Measurements from ENCODE around the gene ART3. TPM values are rescaled to one million over a fixed set of nuclear protein-coding genes. Genes with fewer than 3 reads are reported as not detected.
A peak's percentile ranks its signal among the peaks of the same experiment; 100 is the strongest.

Gene ART3
- total and polyA plus RNA-seq, 5 donors from 2014 or later = not detected

DNA sequence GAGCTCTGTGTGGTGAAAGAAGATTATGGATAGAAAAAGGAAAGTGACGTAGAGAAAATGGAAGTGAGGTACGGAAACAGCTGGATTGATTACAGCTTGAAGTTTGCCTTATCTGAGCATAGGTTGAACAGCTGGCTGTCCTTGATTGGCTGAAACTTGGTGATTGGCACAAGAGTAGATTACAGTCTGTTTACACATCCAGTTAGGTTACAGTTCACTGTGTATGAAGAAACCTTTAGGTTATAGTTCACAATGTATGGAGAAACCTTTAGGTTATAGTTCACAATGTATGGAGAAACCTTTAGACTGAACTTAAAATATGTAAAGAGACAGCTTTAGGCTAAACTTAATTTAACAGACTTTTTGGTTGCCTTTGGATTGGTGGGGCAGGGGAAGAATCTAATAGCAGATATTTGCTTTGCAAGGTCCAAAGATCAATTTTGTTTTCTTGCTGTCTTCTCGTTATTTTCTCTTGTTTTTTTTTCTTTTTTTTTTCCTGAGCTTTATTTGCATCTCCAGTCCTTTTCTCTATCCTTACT, 15.6 kb upstream of the ART3 start:
- H3K27ac ChIP-seq (ENCODE audit: insufficient read depth, low read length, poor library complexity, severe bottlenecking) = no peak overlapping the region
- H3K4me3 ChIP-seq (ENCODE audit: low read depth, low read length) = no peak overlapping the region
- Mint-ChIP-seq H3K27ac (no peak overlapping the region), H3K4me1 (peaks cover 0 to 5% (median 0%) of the 10 kb centered on the region in 4 donors), H3K4me3 (no peak overlapping the region), H3K27me3 (peaks cover 4% of the 10 kb centered on the region), H3K9me3 (no peaks in the 10 kb centered on the region), H3K36me3 (no peaks in the 10 kb centered on the region)
- H3K27me3 ChIP-seq (ENCODE audit: control insufficient read depth, insufficient read depth, low read length) = no peaks in the 10 kb centered on the region
- H3K9me3 ChIP-seq (ENCODE audit: control insufficient read depth in 2 of 2, low read length in 2 of 2) = no peaks in the 10 kb centered on the region
- no peaks in the 10 kb centered on the region for H3K4me1 ChIP-seq (ENCODE audit: control insufficient read depth, insufficient read depth, low read length, poor library complexity, severe bottlenecking)
- no peak for ATAC-seq (ENCODE audit: low read depth in 2 of 2)
- DNase-seq = no peak
- no peaks in the 10 kb centered on the region for H3K36me3 ChIP-seq (ENCODE audit: control insufficient read depth, insufficient read depth, low read length)

DNA sequence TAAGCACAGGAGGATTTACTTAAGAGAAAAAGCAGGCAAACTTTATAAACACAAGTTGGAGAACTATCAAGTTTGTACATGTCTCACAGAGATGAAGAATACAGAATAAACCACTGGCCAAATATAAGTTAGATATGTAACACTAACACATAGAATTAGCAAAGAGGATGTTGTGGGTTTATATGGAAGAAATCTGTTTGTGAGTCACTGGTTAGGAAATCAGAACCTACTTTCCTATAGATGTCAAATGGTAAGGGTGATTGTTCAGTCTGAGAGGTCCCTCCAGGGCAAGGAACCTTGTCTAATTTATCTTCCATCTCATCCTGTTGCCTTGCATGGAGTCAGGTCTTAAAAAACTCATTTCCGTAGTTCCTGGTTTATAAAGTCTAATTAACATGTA, 14.8 kb upstream of the ART3 start:
- H3K4me1 Mint-ChIP-seq = peaks cover 0 to 5% (median 0%) of the 10 kb centered on the region in 4 donors
- H3K27me3 Mint-ChIP-seq = peaks cover 4% of the 10 kb centered on the region
- no peak overlapping the region for H3K27ac ChIP-seq (ENCODE audit: insufficient read depth, low read length, poor library complexity, severe bottlenecking)
- H3K27ac Mint-ChIP-seq = no peak overlapping the region
- no peaks in the 10 kb centered on the region for H3K4me1 ChIP-seq (ENCODE audit: control insufficient read depth, insufficient read depth, low read length, poor library complexity, severe bottlenecking)
- H3K4me3 ChIP-seq (ENCODE audit: low read depth, low read length) = no peak overlapping the region
- DNase-seq = no peak
- no peaks in the 10 kb centered on the region for H3K36me3 ChIP-seq (ENCODE audit: control insufficient read depth, insufficient read depth, low read length)
- no peaks in the 10 kb centered on the region for H3K36me3 Mint-ChIP-seq
- no peaks in the 10 kb centered on the region for H3K9me3 ChIP-seq (ENCODE audit: control insufficient read depth in 2 of 2, low read length in 2 of 2)
- ATAC-seq (ENCODE audit: low read depth in 2 of 2) = no peak
- H3K27me3 ChIP-seq (ENCODE audit: control insufficient read depth, insufficient read depth, low read length) = no peaks in the 10 kb centered on the region
- no peak overlapping the region for H3K4me3 Mint-ChIP-seq
- H3K9me3 Mint-ChIP-seq = no peaks in the 10 kb centered on the region

DNA sequence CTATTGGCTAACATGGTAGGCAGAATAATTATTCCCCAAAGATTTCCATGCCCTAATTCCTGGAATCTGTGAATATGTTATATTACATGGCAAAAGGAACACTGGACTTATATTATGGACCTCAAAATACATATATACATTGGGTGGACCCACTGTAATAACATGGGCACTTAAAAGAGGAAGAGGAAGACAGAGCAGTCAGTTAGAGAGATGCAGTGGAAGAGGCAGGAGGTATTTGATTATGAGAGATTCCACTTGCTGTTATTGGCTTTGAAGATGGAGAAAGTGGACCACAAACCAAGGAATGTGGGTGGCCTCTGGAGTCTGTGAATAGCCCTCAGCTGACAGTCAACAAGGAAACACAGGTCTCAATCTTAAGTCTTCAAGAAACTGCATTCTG, 14.0 kb upstream of the ART3 start:
- no peak overlapping the region for H3K27ac Mint-ChIP-seq
- ATAC-seq (ENCODE audit: low read depth in 2 of 2) = no peak
- Histone ChIP-seq H3K27me3 (ENCODE audit: control insufficient read depth, insufficient read depth, low read length) (no peaks in the 10 kb centered on the region), H3K4me3 (ENCODE audit: low read depth, low read length) (no peak overlapping the region), H3K27ac (ENCODE audit: insufficient read depth, low read length, poor library complexity, severe bottlenecking) (no peak overlapping the region), H3K9me3 (ENCODE audit: control insufficient read depth in 2 of 2, low read length in 2 of 2) (no peaks in the 10 kb centered on the region), H3K36me3 (ENCODE audit: control insufficient read depth, insufficient read depth, low read length) (no peaks in the 10 kb centered on the region), H3K4me1 (ENCODE audit: control insufficient read depth, insufficient read depth, low read length, poor library complexity, severe bottlenecking) (no peaks in the 10 kb centered on the region)
- no peak overlapping the region for H3K4me3 Mint-ChIP-seq
- H3K27me3 Mint-ChIP-seq = peaks cover 4% of the 10 kb centered on the region
- peaks cover 0 to 5% (median 0%) of the 10 kb centered on the region in 4 donors for H3K4me1 Mint-ChIP-seq
- H3K36me3 Mint-ChIP-seq = no peaks in the 10 kb centered on the region
- DNase-seq = no peak
- no peaks in the 10 kb centered on the region for H3K9me3 Mint-ChIP-seq

DNA sequence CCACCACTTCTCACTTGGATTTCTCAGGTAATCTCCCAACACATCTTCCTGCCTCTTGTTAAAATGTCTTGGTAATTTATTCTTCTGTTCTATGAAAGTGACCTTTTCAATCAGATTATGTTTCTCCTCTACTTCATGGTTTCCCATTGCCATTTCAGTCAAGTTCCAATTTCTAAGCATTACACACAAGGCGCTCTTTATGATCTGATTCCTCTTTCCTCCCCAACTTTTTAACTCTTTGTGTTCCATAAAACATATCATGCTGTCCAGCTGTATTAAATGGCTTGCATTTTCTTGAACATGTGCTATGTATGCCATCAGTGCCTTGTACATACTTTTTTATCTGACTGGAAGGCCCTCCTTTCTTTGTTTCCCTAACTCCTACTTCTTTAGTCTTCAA, 13.1 kb upstream of the ART3 start:
- H3K27ac Mint-ChIP-seq = no peak overlapping the region
- H3K4me3 Mint-ChIP-seq = no peak overlapping the region
- peaks cover 0 to 5% (median 0%) of the 10 kb centered on the region in 4 donors for H3K4me1 Mint-ChIP-seq
- no peak for DNase-seq
- no peak overlapping the region for H3K4me3 ChIP-seq (ENCODE audit: low read depth, low read length)
- no peaks in the 10 kb centered on the region for H3K36me3 Mint-ChIP-seq
- H3K4me1 ChIP-seq (ENCODE audit: control insufficient read depth, insufficient read depth, low read length, poor library complexity, severe bottlenecking) = no peaks in the 10 kb centered on the region
- ATAC-seq (ENCODE audit: low read depth in 2 of 2) = no peak
- H3K27me3 ChIP-seq (ENCODE audit: control insufficient read depth, insufficient read depth, low read length) = no peaks in the 10 kb centered on the region
- H3K9me3 ChIP-seq (ENCODE audit: control insufficient read depth in 2 of 2, low read length in 2 of 2) = no peaks in the 10 kb centered on the region
- H3K27me3 Mint-ChIP-seq = peaks cover 2% of the 10 kb centered on the region
- no peaks in the 10 kb centered on the region for H3K9me3 Mint-ChIP-seq
- H3K27ac ChIP-seq (ENCODE audit: insufficient read depth, low read length, poor library complexity, severe bottlenecking) = no peak overlapping the region
- H3K36me3 ChIP-seq (ENCODE audit: control insufficient read depth, insufficient read depth, low read length) = no peaks in the 10 kb centered on the region

DNA sequence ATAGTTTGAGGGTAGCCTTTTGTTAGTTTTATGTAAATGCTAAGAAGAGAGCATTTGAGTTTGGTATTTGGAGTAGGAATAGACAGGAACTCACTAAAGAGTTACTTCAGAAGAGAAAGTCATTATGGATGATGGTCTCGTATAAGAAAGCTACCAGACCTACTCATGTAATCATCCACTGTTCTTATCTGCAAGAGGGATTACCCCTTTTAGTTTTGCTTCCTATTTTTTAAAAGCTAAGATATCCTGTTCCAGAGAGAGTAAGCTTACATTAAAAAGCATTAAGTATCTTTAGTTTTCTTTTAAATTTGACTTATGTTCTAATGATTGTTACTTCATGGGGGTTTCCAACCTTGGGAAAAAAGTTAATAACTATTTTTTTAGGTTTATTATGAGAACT, 12.5 kb upstream of the ART3 start:
- Mint-ChIP-seq H3K4me3 (no peak overlapping the region), H3K4me1 (peaks cover 0 to 5% (median 0%) of the 10 kb centered on the region in 4 donors), H3K27ac (no peak overlapping the region), H3K36me3 (no peaks in the 10 kb centered on the region), H3K27me3 (no peaks in the 10 kb centered on the region), H3K9me3 (no peaks in the 10 kb centered on the region)
- peak in 1 of 2 donors; percentile 44 for ATAC-seq (ENCODE audit: low read depth in 2 of 2)
- Histone ChIP-seq H3K27me3 (ENCODE audit: control insufficient read depth, insufficient read depth, low read length) (no peaks in the 10 kb centered on the region), H3K9me3 (ENCODE audit: control insufficient read depth in 2 of 2, low read length in 2 of 2) (no peaks in the 10 kb centered on the region), H3K27ac (ENCODE audit: insufficient read depth, low read length, poor library complexity, severe bottlenecking) (no peak overlapping the region), H3K4me3 (ENCODE audit: low read depth, low read length) (no peak overlapping the region), H3K4me1 (ENCODE audit: control insufficient read depth, insufficient read depth, low read length, poor library complexity, severe bottlenecking) (no peaks in the 10 kb centered on the region), H3K36me3 (ENCODE audit: control insufficient read depth, insufficient read depth, low read length) (no peaks in the 10 kb centered on the region)
- DNase-seq = no peak

DNA sequence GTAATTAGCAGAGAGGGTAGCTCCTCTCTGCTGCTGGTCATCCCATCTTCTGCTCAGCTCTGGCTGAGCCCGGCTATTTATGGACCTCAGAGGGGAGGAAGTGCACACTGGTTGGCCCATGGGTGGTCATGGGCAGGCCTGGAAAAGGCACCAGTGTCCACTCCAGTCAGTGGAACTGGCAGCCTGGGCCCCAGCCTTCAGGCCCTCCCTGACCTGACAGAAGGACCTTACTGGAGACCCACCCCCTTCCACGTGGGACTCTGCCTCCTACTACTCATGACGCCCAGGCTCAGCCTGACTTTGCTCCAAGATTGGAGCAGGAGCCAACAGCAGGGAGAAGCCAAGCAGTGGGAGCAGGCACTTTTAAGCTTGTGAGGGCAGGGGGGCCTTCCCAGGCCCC, 8.0 kb upstream of the ART3 start:
- Histone ChIP-seq H3K27me3 (ENCODE audit: control insufficient read depth, insufficient read depth, low read length) (no peaks in the 10 kb centered on the region), H3K4me3 (ENCODE audit: low read depth, low read length) (no peak overlapping the region), H3K36me3 (ENCODE audit: control insufficient read depth, insufficient read depth, low read length) (no peaks in the 10 kb centered on the region), H3K9me3 (ENCODE audit: control insufficient read depth in 2 of 2, low read length in 2 of 2) (no peaks in the 10 kb centered on the region), H3K4me1 (ENCODE audit: control insufficient read depth, insufficient read depth, low read length, poor library complexity, severe bottlenecking) (no peaks in the 10 kb centered on the region), H3K27ac (ENCODE audit: insufficient read depth, low read length, poor library complexity, severe bottlenecking) (no peak overlapping the region)
- DNase-seq (no peak), ATAC-seq (ENCODE audit: low read depth in 2 of 2) (no peak)
- Mint-ChIP-seq H3K4me3 (no peak overlapping the region), H3K27me3 (no peaks in the 10 kb centered on the region), H3K27ac (no peak overlapping the region), H3K9me3 (no peaks in the 10 kb centered on the region), H3K4me1 (no peaks in the 10 kb centered on the region), H3K36me3 (no peaks in the 10 kb centered on the region)

DNA sequence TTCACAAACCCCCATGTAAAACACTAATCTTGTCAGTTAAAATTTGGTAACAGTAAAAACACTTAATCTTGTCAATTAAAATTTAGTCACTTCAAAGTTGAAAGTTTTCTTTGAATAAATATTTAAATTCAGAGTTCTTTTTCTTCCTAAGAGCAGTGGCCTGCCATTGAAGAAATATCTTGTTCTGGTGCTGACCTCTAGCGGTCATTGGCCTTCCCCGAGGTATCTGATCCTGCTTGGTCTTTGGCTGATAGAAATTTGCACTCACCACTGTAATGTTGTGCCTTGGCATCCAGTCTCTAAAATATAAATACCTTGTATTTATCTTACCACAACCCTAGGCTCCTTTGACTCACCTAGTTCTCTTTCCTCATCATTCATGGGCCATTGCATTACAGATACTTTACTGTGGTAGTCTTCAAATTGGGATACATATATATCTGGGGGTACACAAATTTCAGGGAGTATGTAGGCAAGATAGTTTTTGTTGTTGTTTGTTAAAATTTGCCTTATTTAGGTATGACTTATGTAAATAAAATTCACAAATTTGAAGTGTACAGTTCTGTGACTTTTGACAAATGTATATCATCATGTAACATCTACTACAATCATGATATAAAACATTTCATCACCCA, 6.7 kb upstream of the ART3 start:
- Mint-ChIP-seq H3K27ac (no peak overlapping the region), H3K9me3 (no peaks in the 10 kb centered on the region), H3K4me1 (no peaks in the 10 kb centered on the region), H3K4me3 (no peak overlapping the region), H3K27me3 (no peaks in the 10 kb centered on the region), H3K36me3 (no peaks in the 10 kb centered on the region)
- no peaks in the 10 kb centered on the region for H3K4me1 ChIP-seq (ENCODE audit: control insufficient read depth, insufficient read depth, low read length, poor library complexity, severe bottlenecking)
- DNase-seq = peak; percentile 50 to 78 (median 64)
- H3K9me3 ChIP-seq (ENCODE audit: control insufficient read depth in 2 of 2, low read length in 2 of 2) = no peaks in the 10 kb centered on the region
- no peak overlapping the region for H3K27ac ChIP-seq (ENCODE audit: insufficient read depth, low read length, poor library complexity, severe bottlenecking)
- no peaks in the 10 kb centered on the region for H3K36me3 ChIP-seq (ENCODE audit: control insufficient read depth, insufficient read depth, low read length)
- peak; percentile 68 to 73 for ATAC-seq (ENCODE audit: low read depth in 2 of 2)
- no peak overlapping the region for H3K4me3 ChIP-seq (ENCODE audit: low read depth, low read length)
- no peaks in the 10 kb centered on the region for H3K27me3 ChIP-seq (ENCODE audit: control insufficient read depth, insufficient read depth, low read length)

DNA sequence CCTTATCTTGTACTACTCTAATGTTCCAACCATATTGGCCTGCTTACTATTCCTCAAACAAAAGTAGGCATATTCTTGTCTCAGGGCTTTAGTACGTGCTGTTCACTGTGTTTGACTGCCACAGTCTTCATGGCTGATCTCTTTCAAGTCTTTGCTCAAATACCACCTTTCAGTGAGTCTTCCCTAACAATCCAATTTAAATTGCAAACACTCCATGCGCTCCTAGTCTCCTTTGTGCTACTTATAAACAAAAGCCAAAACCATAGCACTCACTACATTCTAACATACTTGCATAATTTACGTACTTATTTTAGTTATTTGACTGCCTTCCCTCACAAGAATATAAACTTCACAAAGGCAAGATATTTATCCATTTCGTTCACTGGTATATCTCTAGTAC, 1.7 kb upstream of the ART3 start:
- Mint-ChIP-seq H3K4me3 (no peak overlapping the region), H3K4me1 (no peaks in the 10 kb centered on the region)

More for the DNA sequence above, 1.7 kb upstream of the ART3 start:
- H3K4me3 ChIP-seq (ENCODE audit: low read depth, low read length) = no peak overlapping the region
- DNase-seq (no peak), ATAC-seq (ENCODE audit: low read depth in 2 of 2) (no peak)
- H3K27me3 Mint-ChIP-seq = no peaks in the 10 kb centered on the region
- no peaks in the 10 kb centered on the region for H3K9me3 Mint-ChIP-seq
- H3K36me3 Mint-ChIP-seq = no peaks in the 10 kb centered on the region
- H3K27ac Mint-ChIP-seq = no peak overlapping the region
- H3K27ac ChIP-seq (ENCODE audit: insufficient read depth, low read length, poor library complexity, severe bottlenecking) = no peak overlapping the region
- no peaks in the 10 kb centered on the region for H3K9me3 ChIP-seq (ENCODE audit: control insufficient read depth in 2 of 2, low read length in 2 of 2)
- H3K4me1 ChIP-seq (ENCODE audit: control insufficient read depth, insufficient read depth, low read length, poor library complexity, severe bottlenecking) = no peaks in the 10 kb centered on the region
- no peaks in the 10 kb centered on the region for H3K36me3 ChIP-seq (ENCODE audit: control insufficient read depth, insufficient read depth, low read length)
- no peaks in the 10 kb centered on the region for H3K27me3 ChIP-seq (ENCODE audit: control insufficient read depth, insufficient read depth, low read length)
